ENCODE data around the gene ANK3. TPM values are rescaled to one million over a fixed set of nuclear protein-coding genes. Genes with fewer than 3 reads are reported as not detected.

ANK3 gene
- total RNA-seq, 4 donors from 2014 or later = 118 to 161 (median 151) TPM

DNA sequence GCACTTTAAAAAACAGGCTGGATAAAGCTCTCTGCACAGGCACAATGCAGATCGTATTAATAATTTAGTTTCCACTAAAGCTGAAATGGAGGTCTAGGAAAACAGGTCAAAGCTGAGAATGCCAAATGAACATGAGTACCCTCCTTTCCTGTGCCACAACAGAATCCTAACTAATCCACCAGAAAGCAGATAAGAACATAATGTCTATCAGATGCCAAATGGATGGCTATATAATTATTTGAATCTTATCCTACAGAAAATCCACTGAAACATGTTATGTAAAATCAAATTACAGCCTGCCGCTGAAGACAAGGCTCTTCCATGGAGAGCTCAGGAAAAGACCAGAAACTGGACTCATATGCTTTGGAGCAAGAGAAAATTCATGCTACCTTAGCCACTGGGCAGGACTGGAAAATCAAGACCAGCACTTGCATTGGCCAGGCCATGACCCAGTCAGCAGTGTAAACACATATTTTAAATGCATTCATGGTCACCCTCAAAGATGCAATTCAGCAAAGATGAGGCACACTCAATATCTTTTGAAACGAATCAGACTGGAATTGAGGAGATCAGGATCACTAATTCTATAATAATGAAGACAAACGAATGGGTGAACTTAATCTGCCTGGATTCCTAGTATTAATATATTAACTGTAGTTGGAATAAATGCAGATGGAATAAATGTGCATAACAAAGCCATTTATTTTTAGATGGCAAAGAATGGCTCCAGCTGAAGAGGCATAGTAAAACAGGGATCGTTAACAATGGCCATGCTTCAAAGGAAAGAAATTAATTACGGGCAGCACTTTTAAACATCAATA, 13.2 kb downstream of the ANK3 start:
- Histone ChIP-seq H3K27me3 (no peaks in the 10 kb centered on the region), H3K36me3 (no peaks in the 10 kb centered on the region), H3K4me3 (no peak overlapping the region), H3K9me3 (no peaks in the 10 kb centered on the region), H3K4me1 (no peaks in the 10 kb centered on the region), H3K27ac (no peak overlapping the region)
- TF ChIP-seq, protein P1, sequence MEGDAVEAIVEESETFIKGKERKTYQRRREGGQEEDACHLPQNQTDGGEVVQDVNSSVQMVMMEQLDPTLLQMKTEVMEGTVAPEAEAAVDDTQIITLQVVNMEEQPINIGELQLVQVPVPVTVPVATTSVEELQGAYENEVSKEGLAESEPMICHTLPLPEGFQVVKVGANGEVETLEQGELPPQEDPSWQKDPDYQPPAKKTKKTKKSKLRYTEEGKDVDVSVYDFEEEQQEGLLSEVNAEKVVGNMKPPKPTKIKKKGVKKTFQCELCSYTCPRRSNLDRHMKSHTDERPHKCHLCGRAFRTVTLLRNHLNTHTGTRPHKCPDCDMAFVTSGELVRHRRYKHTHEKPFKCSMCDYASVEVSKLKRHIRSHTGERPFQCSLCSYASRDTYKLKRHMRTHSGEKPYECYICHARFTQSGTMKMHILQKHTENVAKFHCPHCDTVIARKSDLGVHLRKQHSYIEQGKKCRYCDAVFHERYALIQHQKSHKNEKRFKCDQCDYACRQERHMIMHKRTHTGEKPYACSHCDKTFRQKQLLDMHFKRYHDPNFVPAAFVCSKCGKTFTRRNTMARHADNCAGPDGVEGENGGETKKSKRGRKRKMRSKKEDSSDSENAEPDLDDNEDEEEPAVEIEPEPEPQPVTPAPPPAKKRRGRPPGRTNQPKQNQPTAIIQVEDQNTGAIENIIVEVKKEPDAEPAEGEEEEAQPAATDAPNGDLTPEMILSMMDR (IDR thresholded peaks at IDR 0.05) = no peak
- TF ChIP-seq POLR2A (IDR thresholded peaks at IDR 0.05) = no peak
- no peak for DNase-seq

DNA sequence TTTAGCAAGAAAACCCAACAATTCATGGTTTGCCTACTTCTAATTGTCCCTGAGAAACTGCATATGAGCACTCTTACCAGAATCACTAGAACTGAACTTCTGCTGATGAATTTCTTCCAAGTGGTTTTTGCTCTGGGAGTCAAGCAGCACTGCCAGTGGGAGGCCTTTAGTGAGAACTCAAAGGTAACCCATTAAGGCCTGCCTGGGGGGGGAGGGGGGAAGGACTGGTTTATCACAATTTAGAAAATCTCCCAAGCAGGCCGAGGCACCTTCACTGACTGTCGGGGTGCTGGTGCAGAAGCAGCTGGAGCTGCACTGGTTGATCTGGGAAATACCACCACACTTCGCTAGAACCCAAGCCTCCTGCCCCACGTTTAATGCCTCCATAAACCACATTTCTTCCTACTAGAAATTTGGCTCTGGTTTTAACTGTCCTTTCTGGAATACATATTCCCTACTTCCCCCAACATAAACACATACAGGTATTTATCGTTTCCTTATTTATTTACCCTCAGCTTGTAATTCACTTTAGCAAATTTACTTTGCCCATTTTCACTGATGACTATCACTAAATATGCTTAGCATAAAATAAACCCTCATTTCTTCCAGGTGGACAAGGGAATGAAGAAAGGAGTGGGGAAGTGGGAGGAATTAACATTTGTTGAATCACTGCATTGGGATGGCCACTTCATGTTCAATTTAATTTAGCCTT, 14.2 kb downstream of the ANK3 start:
- Histone ChIP-seq H3K27ac (no peak overlapping the region), H3K9me3 (no peaks in the 10 kb centered on the region), H3K36me3 (no peaks in the 10 kb centered on the region), H3K27me3 (no peaks in the 10 kb centered on the region), H3K4me3 (no peak overlapping the region), H3K4me1 (no peaks in the 10 kb centered on the region)
- DNase-seq = no peak
- TF ChIP-seq, protein P1 (IDR thresholded peaks at IDR 0.05) = no peak
- no peak for TF ChIP-seq POLR2A (IDR thresholded peaks at IDR 0.05)

DNA sequence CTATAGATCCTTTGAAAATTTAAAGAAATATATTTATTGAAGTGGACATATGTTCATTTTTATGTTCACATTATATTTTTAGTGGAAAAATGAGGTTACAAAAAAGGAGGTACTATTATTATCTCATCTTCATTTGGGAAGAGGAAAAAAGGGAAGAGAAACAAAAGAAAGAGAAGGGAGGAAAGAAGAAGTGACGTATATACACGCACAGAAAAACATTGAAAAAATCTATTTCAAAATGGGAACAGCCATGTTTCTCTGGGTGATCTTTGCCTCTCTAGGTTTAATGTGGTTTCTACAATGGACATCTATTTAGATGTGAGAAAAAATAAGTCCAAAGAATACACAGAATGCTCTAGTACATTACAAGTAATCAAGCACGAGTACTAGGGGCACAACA, 14.8 kb downstream of the ANK3 start:
- Histone ChIP-seq H3K27me3 (no peaks in the 10 kb centered on the region), H3K9me3 (no peaks in the 10 kb centered on the region), H3K36me3 (no peaks in the 10 kb centered on the region), H3K4me3 (no peak overlapping the region), H3K27ac (no peak overlapping the region), H3K4me1 (no peaks in the 10 kb centered on the region)
- DNase-seq = no peak
- TF ChIP-seq POLR2A (IDR thresholded peaks at IDR 0.05) = no peak
- TF ChIP-seq, protein P1 (IDR thresholded peaks at IDR 0.05) = no peak

DNA sequence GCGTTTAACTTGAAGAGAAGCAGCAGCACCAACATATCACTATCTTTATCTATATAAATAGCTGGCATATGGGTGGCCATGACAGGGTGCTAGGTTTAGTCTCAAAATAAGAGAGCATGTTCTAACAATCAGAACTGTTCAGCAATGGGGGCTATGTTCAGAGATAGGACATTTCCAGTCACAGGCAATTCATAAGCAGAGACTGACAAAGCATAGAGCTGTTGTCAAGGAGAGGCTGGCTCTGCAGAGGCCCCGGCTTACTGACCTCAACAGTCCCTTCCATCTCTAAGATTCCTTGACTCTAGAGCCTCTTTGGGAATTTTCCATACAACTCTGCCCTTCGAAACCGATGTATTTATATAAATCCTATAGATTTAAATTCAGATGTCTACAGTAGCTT, 17.2 kb downstream of the ANK3 start:
- H3K4me1 ChIP-seq = peaks cover 0 to 4% (median 0%) of the 10 kb centered on the region in 4 donors
- H3K27ac ChIP-seq = no peak overlapping the region
- TF ChIP-seq, protein P1 (IDR thresholded peaks at IDR 0.05) = no peak
- TF ChIP-seq POLR2A (IDR thresholded peaks at IDR 0.05) = no peak
- H3K36me3 ChIP-seq = no peaks in the 10 kb centered on the region
- no peaks in the 10 kb centered on the region for H3K27me3 ChIP-seq
- H3K4me3 ChIP-seq = no peak overlapping the region
- no peaks in the 10 kb centered on the region for H3K9me3 ChIP-seq
- DNase-seq = no peak

DNA sequence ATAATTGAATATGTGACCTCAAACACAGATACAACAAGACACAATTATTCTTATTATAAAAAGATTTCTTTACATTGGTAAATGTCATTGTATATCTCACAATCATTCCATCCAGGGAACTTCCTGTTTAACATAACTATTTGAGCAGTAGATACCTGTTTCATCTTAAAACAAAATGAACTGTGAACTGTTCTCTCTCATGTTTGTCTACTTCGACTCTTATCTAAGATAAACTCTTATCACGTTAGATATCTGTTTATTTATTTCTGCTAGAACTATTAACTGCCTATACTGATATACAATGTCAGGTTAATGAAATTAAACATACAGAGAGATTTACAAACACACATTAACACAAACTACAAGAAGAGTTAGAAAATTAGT, 20.1 kb downstream of the ANK3 start:
- TF ChIP-seq POLR2A (IDR thresholded peaks at IDR 0.05) = no peak
- TF ChIP-seq, protein P1 (IDR thresholded peaks at IDR 0.05) = no peak
- H3K4me1 ChIP-seq = peaks cover 0 to 4% (median 0%) of the 10 kb centered on the region in 4 donors
- H3K27ac ChIP-seq = no peak overlapping the region
- no peaks in the 10 kb centered on the region for H3K27me3 ChIP-seq
- no peak overlapping the region for H3K4me3 ChIP-seq
- H3K9me3 ChIP-seq = no peaks in the 10 kb centered on the region
- no peak for DNase-seq
- no peaks in the 10 kb centered on the region for H3K36me3 ChIP-seq
